GM12874 (cell line): ENCODE results near the gene UROS.

Experiments used
- TF ChIP-seq, protein P1 (sequence below): IDR thresholded peaks from 2 replicates; pipeline ENCODE4 v1.5.1; 2011; ENCODE audit warnings: low read depth, mild to moderate bottlenecking, control low read depth, low read length, moderate library complexity; ENCODE audit not compliant: insufficient read depth

UROS gene

GRCh38 chr10:125772864-125773180 lies 50.2 kb downstream of the UROS start:
- TF ChIP-seq, protein P1, sequence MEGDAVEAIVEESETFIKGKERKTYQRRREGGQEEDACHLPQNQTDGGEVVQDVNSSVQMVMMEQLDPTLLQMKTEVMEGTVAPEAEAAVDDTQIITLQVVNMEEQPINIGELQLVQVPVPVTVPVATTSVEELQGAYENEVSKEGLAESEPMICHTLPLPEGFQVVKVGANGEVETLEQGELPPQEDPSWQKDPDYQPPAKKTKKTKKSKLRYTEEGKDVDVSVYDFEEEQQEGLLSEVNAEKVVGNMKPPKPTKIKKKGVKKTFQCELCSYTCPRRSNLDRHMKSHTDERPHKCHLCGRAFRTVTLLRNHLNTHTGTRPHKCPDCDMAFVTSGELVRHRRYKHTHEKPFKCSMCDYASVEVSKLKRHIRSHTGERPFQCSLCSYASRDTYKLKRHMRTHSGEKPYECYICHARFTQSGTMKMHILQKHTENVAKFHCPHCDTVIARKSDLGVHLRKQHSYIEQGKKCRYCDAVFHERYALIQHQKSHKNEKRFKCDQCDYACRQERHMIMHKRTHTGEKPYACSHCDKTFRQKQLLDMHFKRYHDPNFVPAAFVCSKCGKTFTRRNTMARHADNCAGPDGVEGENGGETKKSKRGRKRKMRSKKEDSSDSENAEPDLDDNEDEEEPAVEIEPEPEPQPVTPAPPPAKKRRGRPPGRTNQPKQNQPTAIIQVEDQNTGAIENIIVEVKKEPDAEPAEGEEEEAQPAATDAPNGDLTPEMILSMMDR = no peak

DNA sequence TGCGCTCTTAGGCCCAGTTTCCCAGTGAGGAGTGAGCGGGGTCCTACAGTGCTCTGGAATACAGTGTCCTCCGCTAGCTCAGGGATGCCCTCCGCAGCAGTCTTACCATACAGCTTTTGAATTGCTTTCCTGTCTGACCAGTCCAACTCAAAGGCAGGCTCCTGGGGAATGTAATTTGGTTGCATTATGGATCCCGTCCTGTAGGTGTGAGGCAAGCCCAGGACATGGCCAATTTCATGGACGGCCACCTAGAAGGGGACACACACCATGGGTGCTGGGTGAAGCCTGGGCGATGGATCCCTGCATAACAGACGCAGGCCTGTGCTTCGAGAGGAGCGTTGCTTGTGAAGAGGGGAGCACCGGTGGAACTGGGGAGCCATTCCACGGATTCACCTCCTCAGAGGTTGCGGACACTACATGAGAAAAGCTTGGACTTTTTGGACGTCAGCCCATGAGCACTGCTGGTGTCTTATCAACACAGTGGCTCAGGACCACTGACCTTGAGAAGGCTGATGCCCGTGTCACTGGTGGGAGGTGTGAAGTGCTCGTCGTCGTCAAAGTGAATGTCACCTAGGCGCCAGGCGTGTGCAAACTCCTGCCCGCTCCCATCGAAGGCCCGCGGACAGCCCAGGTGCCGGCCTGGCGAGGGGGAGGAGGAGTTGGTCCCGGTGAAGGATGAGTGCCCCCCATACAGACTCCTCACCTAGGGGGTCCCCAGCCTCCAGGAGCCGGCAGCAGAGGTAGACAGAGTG lies 50.8 kb downstream of the UROS start:
- TF ChIP-seq, protein P1 = no peak

DNA sequence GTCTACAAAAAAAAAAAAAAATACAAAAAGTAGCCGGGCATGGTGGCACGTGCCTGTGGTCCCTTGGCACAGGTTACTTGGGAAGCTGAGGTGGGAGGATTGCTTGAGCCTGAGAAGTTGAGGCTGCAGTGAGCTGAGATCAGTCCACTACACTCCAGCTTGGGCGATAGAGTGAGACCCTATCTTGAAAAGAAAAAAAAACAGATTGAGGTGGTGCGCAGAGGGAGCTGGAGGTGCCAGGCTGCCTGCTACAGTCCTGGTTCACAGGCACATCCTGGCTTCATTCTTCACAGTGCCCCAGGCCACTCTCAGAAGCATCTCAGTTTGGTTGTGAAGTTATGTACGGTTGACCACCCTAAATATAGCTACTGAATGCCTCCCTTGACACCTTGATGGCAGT lies 52.2 kb downstream of the UROS start:
- TF ChIP-seq, protein P1 = no peak

GRCh38 chr10:125769175-125769574 lies 53.9 kb downstream of the UROS start:
- TF ChIP-seq, protein P1 = no peak

- TF ChIP-seq, protein P1 = no peak
Measured at GRCh38 chr10:125768219-125768855, 54.7 kb downstream of the UROS start.

GRCh38 chr10:125766511-125766910 lies 56.5 kb downstream of the UROS start:
- TF ChIP-seq, protein P1 = no peak

GRCh38 chr10:125765835-125766234 lies 57.2 kb downstream of the UROS start:
- TF ChIP-seq, protein P1 = no peak
